Measurements from ENCODE around the gene HTRA1. TPM values are rescaled to one million over a fixed set of nuclear protein-coding genes. Genes with fewer than 3 reads are reported as not detected.

HTRA1 gene
- polyA plus RNA-seq, 1 donor from 2014 or later = 1.4 TPM

DNA sequence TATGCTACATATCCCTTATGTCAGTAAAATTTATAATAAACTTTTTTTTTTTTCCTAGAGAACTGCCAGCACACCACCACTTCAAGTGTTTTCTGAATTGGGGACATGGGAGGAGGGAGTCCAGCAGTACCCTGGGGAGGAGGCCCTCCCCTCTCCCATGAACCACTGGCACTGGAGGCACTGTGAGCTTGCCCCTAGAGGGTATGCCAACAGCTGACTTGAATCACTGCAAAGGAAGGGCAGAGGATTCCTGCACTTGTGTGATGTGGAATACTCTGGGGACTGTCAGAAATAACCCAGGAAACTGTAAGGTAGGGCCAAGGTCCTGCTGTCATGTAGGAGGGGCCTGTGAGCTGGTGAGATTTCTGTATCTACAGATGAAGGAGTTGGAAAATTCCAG is 15.4 kb upstream of the HTRA1 start:
- H3K27ac ChIP-seq (ENCODE audit: low read length) = no peak overlapping the region
- H3K79me2 ChIP-seq (replicated peaks; ENCODE audit: insufficient read depth, low read length) = no peaks in the 10 kb centered on the region
- no peaks in the 10 kb centered on the region for H4K20me1 ChIP-seq (ENCODE audit: insufficient read depth)
- TF ChIP-seq, protein P1, sequence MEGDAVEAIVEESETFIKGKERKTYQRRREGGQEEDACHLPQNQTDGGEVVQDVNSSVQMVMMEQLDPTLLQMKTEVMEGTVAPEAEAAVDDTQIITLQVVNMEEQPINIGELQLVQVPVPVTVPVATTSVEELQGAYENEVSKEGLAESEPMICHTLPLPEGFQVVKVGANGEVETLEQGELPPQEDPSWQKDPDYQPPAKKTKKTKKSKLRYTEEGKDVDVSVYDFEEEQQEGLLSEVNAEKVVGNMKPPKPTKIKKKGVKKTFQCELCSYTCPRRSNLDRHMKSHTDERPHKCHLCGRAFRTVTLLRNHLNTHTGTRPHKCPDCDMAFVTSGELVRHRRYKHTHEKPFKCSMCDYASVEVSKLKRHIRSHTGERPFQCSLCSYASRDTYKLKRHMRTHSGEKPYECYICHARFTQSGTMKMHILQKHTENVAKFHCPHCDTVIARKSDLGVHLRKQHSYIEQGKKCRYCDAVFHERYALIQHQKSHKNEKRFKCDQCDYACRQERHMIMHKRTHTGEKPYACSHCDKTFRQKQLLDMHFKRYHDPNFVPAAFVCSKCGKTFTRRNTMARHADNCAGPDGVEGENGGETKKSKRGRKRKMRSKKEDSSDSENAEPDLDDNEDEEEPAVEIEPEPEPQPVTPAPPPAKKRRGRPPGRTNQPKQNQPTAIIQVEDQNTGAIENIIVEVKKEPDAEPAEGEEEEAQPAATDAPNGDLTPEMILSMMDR (IDR thresholded peaks at IDR 0.05; ENCODE audit: poor library complexity, severe bottlenecking) = no peak
- TF ChIP-seq POLR2AphosphoS5 (IDR thresholded peaks at IDR 0.05) = no peak
- no peak for TF ChIP-seq RAD21 (conservative IDR thresholded peaks at IDR 0.05)
- no peak for TF ChIP-seq REST (IDR thresholded peaks at IDR 0.05; ENCODE audit: borderline replicate concordance)
- no peak overlapping the region for H2AFZ ChIP-seq (ENCODE audit: low read depth, low read length)
- H3K4me2 ChIP-seq (ENCODE audit: low read length) = no peak overlapping the region
- H3K9me3 ChIP-seq (ENCODE audit: low read length) = no peaks in the 10 kb centered on the region
- H3K4me3 ChIP-seq (ENCODE audit: low read length) = no peak overlapping the region
- H3K9ac ChIP-seq (ENCODE audit: low read length) = no peak overlapping the region
- H3K9me2 ChIP-seq (ENCODE audit: insufficient read depth, low read length) = no peaks in the 10 kb centered on the region
- no peaks in the 10 kb centered on the region for H3F3A ChIP-seq (ENCODE audit: insufficient read depth, low read length, poor library complexity, severe bottlenecking)
- H3K36me3 ChIP-seq (ENCODE audit: insufficient read depth, low read length) = no peaks in the 10 kb centered on the region
- H3K27me3 ChIP-seq (ENCODE audit: insufficient read depth, low read depth, low read length) = no peaks in the 10 kb centered on the region

GRCh38 chr10:122446668-122447423 is 14.5 kb upstream of the HTRA1 start:
- no peak overlapping the region for H3K27ac ChIP-seq (ENCODE audit: low read length)
- H2AFZ ChIP-seq (ENCODE audit: low read depth, low read length) = no peak overlapping the region
- TF ChIP-seq EP300 (conservative IDR thresholded peaks at IDR 0.05; ENCODE audit: poor library complexity, severe bottlenecking) (no peak), REST (IDR thresholded peaks at IDR 0.05; ENCODE audit: borderline replicate concordance) (no peak), EZH2 (IDR thresholded peaks at IDR 0.05; ENCODE audit: borderline replicate concordance, insufficient read depth, low read length, poor library complexity, severe bottlenecking) (no peak), SMC3 (conservative IDR thresholded peaks at IDR 0.05; ENCODE audit: poor library complexity) (no peak), POLR2AphosphoS5 (IDR thresholded peaks at IDR 0.05) (no peak), MXI1 (conservative IDR thresholded peaks at IDR 0.05; ENCODE audit: poor library complexity, severe bottlenecking) (no peak), RAD21 (conservative IDR thresholded peaks at IDR 0.05) (no peak), TAF1 (IDR thresholded peaks at IDR 0.05; ENCODE audit: low read depth) (no peak)
- TF ChIP-seq, protein P1 (IDR thresholded peaks at IDR 0.05; ENCODE audit: poor library complexity, severe bottlenecking) = no peak

More at GRCh38 chr10:122446668-122447423, 14.5 kb upstream of the HTRA1 start:
- no peaks in the 10 kb centered on the region for H4K20me1 ChIP-seq (ENCODE audit: insufficient read depth)
- H3K27me3 ChIP-seq (ENCODE audit: insufficient read depth, low read depth, low read length) = no peaks in the 10 kb centered on the region
- H3K4me2 ChIP-seq (ENCODE audit: low read length) = no peak overlapping the region
- H3K79me2 ChIP-seq (replicated peaks; ENCODE audit: insufficient read depth, low read length) = no peaks in the 10 kb centered on the region
- no peaks in the 10 kb centered on the region for H3K9me2 ChIP-seq (ENCODE audit: insufficient read depth, low read length)
- H3K36me3 ChIP-seq (ENCODE audit: insufficient read depth, low read length) = no peaks in the 10 kb centered on the region
- no peaks in the 10 kb centered on the region for H3F3A ChIP-seq (ENCODE audit: insufficient read depth, low read length, poor library complexity, severe bottlenecking)
- no peak overlapping the region for H3K4me3 ChIP-seq (ENCODE audit: low read length)
- no peak overlapping the region for H3K9ac ChIP-seq (ENCODE audit: low read length)
- H3K9me3 ChIP-seq (ENCODE audit: low read length) = no peaks in the 10 kb centered on the region
